H1 (cell line): ENCODE data around the gene DLGAP3.

ENCODE experiments used
- BRCA1 ChIP-seq: IDR thresholded peaks from 2 replicates; pipeline ENCODE4 v1.6.1; 2012; ENCODE audit warnings: low read depth, low read length, improper control_type of control experiment
- CTBP2 ChIP-seq: IDR thresholded peaks from 2 replicates; pipeline ENCODE4 v1.7.0; 2011; ENCODE audit warnings: borderline replicate concordance, mild to moderate bottlenecking, moderate library complexity, mixed read lengths, low read length; ENCODE audit not compliant: insufficient read depth, insufficient read length
- GABPA ChIP-seq: IDR thresholded peaks from 2 replicates; pipeline ENCODE4 v1.6.1; 2011; ENCODE audit warnings: mild to moderate bottlenecking, low read length, moderate library complexity, borderline replicate concordance; ENCODE audit not compliant: insufficient read depth
- HDAC2 ChIP-seq, 2 experiments: fragments of 300-600 bp in 1 of 2; sonication (generic) in 1 of 2; IDR thresholded peaks; 2 replicates each; pipeline ENCODE4 v1.6.1; 2011 to 2012; ENCODE audit warnings: low read depth in 2 of 2, low read length in 2 of 2, mild to moderate bottlenecking in 2 of 2, moderate library complexity in 2 of 2, borderline replicate concordance in 1 of 2, inconsistent platforms in 1 of 2
- POLR2A ChIP-seq, 2 experiments: IDR thresholded peaks; 1 replicate in 1 of 2; 2 replicates in 1 of 2; pipeline ENCODE4 v1.6.1; 2011; ENCODE audit warnings: low read depth in 2 of 2, low read length in 2 of 2, mild to moderate bottlenecking in 2 of 2; ENCODE audit errors: control extremely low read depth in 1 of 2
- SP1 ChIP-seq: IDR thresholded peaks from 2 replicates; pipeline ENCODE4 v1.6.1; 2011; ENCODE audit warnings: low read depth, low read length
- TF ChIP-seq, protein P1 (sequence below), 3 experiments: IDR thresholded peaks; 1 replicate in 2 of 3; 2 replicates in 1 of 3; pipeline versions ENCODE4 v1.5.1 to v1.6.1; 2011; ENCODE audit warnings: low read length in 3 of 3, mild to moderate bottlenecking in 3 of 3, inconsistent platforms in 2 of 3, low read depth in 1 of 3, moderate library complexity in 1 of 3; ENCODE audit not compliant: insufficient read depth in 1 of 3; ENCODE audit errors: control extremely low read depth in 1 of 3

DNA sequence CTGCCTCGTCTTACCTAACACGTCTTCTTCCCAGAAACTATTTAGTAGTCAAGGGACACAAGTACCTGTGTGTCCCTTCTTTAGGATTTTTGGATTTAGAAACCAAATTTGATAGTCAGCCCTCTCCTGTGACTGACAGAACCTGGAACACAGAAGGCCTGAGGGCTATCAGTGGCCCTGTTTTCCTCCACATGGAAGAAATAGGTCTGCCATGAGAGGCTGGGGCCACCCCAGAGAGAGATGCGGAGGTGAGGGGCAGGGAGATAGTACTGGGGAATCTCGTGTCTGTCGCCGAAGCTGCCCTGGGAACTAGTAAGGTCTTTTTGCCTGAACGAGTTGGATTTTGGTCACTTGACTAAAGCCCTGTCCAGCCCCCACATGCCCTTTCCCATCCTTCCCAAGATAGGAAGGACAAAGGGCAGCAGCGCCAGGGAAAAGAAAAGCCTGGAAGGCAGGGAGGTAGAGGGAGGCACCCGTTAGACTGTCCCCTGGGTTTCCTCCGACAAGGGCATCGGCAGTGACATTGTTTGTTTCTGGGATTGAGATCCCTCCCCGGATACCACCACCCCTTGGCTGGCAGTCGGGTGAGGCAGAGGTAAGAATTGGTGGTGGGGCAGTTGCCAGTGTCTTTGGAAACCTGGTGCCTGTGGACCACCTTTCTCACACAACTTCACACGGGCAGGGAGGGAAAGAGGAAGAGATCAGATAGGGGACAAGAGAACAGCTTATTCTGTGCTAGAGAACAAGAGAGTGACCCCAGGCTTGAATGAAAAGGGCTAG lies 89.7 kb downstream of the DLGAP3 start:
- no peak for TF ChIP-seq SP1
- TF ChIP-seq BRCA1: no peak
- no peak for TF ChIP-seq CTBP2
- TF ChIP-seq HDAC2 (IDR thresholded peaks at IDR 0.05; ENCODE audit: borderline replicate concordance in 1 of 2, low read depth in 2 of 2, low read length in 2 of 2): no peak
- TF ChIP-seq POLR2A (IDR thresholded peaks at IDR 0.05; ENCODE audit: control extremely low read depth in 1 of 2, low read depth in 2 of 2, low read length in 2 of 2): no peak
- TF ChIP-seq, protein P1, sequence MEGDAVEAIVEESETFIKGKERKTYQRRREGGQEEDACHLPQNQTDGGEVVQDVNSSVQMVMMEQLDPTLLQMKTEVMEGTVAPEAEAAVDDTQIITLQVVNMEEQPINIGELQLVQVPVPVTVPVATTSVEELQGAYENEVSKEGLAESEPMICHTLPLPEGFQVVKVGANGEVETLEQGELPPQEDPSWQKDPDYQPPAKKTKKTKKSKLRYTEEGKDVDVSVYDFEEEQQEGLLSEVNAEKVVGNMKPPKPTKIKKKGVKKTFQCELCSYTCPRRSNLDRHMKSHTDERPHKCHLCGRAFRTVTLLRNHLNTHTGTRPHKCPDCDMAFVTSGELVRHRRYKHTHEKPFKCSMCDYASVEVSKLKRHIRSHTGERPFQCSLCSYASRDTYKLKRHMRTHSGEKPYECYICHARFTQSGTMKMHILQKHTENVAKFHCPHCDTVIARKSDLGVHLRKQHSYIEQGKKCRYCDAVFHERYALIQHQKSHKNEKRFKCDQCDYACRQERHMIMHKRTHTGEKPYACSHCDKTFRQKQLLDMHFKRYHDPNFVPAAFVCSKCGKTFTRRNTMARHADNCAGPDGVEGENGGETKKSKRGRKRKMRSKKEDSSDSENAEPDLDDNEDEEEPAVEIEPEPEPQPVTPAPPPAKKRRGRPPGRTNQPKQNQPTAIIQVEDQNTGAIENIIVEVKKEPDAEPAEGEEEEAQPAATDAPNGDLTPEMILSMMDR (IDR thresholded peaks at IDR 0.05; ENCODE audit: control extremely low read depth in 1 of 3, insufficient read depth in 1 of 3, low read depth in 1 of 3, low read length in 3 of 3): no peak
- TF ChIP-seq GABPA: no peak
